SW 1271 (cell line): ENCODE data around the gene IRAK3.

Experiments
- DNase-seq, 2 experiments: peaks; one replicate each; lab custom pipeline; 2025; lab: John Stamatoyannopoulos, UW

Gene IRAK3, protein sequence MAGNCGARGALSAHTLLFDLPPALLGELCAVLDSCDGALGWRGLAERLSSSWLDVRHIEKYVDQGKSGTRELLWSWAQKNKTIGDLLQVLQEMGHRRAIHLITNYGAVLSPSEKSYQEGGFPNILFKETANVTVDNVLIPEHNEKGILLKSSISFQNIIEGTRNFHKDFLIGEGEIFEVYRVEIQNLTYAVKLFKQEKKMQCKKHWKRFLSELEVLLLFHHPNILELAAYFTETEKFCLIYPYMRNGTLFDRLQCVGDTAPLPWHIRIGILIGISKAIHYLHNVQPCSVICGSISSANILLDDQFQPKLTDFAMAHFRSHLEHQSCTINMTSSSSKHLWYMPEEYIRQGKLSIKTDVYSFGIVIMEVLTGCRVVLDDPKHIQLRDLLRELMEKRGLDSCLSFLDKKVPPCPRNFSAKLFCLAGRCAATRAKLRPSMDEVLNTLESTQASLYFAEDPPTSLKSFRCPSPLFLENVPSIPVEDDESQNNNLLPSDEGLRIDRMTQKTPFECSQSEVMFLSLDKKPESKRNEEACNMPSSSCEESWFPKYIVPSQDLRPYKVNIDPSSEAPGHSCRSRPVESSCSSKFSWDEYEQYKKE

DNA sequence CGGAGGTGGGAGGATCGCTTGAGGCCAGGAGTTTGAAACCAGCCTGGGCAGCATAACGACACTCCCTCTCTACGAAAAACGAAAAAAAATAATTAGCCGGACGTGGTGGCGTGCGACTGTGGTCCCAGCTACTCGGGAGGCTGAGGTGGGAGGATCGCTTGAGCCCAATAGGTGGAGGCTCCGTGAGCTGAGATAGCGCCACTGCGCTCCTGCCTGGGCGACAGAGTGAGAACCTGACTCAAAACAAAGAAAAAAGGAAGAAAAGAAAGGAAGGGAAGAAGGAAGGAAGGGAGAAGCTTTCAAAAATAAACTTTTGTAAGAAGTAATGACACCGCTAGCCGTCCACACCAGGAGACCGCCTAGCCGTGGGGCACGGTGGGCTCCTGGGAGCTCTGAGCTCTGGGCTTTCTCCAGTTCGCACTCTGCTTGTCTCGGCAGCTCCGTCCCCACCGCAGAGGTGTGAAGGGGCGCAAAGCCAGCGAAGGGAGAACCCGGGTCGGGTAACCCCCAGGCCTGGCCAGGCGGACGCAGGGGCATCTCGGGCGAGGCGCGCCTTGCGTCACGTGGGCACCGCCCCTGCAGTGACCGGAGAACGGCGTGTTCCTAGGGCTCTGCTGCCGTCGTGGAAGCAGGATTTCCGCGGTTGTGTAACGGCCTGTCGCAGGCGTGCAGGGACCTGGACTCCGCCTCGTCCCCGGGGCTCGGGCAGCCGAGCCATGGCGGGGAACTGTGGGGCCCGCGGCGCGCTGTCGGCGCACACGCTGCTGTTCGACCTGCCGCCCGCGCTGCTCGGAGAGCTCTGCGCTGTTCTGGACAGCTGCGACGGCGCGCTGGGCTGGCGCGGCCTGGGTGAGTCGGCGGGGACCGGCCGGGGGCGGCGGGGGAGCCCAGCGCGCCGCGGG lies at the start of gene IRAK3:
Gene IRAK3, plus strand, starts transcription at position 631 of the 902 bp plus-strand sequence. Its CDS starts 86 bp downstream, at position 717.
- no peak for DNase-seq

DNA sequence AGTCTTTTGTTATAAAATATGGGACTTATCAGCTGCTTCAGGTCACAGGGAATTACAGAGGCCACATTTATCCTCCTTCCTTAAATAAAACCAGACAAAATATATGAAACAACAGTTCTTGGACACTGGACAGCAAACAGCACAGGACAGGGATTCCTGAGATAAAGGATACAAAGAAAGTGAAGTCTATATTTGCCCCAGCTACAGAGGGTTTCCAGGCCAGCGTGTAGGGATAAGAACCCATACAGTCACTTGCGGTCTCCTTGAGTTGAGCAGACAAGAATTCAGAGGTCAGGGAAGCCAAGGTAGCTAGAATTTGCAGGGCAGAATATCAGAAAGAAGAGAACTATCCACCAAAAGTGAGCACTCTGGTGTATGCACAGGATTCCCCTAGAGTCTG lies 49.7 kb upstream of the IRAK3 start:
- no peak for DNase-seq

GRCh38 chr12:66140731-66141130 lies 48.3 kb upstream of the IRAK3 start:
- peak in 1 of 2 experiments; percentile 12 for DNase-seq

GRCh38 chr12:66141299-66141698 lies 47.7 kb upstream of the IRAK3 start:
- no peak for DNase-seq

DNA sequence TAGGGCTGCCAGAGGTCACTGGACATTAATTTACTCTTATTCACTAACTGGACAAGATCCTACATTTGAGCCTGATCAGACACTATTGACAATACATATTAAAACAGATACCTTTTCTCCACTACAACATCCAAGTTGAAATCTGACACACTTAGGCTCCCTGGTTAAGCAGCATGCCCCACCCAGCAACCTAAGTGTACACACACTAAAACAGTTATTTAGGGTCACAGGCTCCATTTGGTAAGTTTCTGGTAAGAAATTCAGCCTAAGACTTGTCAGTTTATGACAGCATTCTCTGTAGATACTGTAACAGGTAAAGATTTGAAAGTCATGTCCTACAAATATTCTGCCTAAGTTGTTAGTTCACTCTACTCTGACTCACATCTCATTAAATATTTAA lies 46.2 kb upstream of the IRAK3 start:
- DNase-seq, result no peak

GRCh38 chr12:66143868-66144267 lies 45.1 kb upstream of the IRAK3 start:
- DNase-seq, result no peak

GRCh38 chr12:66144791-66145754 lies 43.9 kb upstream of the IRAK3 start:
- DNase-seq, result peak; percentile 48 to 87

DNA sequence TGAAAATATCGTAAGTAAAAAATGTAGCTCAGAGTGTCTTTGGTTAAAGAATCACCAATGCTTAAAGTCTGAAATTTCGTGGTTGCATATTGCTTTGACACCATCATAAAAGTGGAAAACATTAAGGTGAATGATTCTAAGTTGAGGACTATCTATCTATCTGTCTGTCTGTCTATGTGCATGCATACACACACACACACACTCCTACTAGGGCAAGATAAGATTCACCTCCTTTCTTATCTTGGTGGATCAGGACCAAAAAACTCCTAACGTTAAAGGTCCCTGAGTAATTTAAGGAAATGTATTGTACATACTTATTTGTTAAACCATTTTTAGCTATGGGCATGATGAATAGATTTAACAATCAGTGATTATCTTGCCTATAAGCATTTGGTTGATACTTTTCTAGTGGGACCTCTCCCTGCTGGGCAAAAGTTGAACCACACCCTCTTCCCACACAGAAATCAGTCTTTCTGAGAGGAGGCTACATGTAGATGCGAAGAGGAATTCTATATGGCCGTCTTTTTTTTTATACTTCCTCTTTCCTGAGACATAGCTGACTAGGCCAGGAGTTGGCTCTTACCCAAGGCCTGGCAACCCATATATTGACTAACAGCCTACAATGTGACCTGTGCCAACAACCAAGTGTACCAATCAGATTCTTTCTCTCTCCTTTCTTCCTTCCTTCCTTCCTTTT lies 39.2 kb upstream of the IRAK3 start:
- DNase-seq, result no peak

DNA sequence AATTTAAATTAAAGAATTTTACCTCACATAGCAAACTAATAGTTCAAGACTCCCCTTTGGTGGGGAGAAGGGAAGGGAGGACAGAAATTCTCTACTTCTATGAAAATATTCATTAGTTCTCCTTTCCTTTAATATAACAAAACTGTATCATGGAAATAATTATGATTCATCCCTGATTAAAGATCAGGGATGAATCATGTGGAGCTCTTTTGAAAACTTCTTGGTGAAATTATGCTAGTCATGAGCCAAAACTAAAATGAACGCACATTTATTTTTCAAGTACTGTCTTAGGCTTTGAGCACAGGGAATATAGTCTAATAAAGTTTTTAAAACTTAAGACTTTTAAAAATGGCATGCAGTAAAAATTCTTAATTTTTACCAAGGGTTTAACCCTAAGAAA lies 36.3 kb upstream of the IRAK3 start:
- no peak for DNase-seq

- DNase-seq, result no peak
Measured at GRCh38 chr12:66154776-66155175, 34.2 kb upstream of the IRAK3 start.

DNA sequence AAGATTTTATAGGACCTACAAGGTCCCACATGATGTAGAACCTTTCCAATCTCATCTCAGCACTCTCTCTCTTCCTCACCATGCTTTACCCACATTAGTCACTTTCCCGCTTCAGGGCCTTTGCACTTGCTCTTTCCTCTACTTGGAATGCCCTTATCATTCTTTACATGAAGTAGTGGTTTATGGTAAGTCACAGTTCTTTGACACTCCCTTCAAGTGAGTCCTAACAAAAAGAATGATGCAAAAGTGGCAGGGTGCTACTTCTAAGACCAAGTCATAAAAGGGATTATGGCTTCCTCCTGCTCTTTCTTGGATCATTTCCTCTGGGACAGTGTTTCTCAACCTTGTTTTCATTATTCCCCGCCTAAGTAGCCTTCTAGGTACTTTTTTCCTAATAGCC lies 32.4 kb upstream of the IRAK3 start:
- DNase-seq, result no peak

DNA sequence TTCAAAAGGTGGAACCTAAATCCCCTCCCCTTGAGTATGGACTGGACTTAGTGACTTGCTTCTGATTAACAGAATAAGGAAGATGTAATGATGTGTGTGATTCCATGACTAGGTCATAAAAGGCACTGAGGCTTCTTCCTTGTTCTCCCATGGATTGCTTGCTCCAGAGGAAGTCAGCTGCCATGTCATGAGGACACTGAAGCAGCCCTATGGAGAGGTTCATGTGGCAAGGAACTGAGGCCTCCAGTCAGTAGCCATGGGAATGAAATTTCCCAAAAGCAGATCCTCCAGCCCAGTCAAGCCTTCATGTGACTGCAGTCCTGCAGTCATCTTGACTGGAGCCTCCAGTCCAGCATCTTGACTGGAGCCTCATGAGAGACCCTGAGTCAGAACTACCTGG lies 29.9 kb upstream of the IRAK3 start:
- no peak for DNase-seq

DNA sequence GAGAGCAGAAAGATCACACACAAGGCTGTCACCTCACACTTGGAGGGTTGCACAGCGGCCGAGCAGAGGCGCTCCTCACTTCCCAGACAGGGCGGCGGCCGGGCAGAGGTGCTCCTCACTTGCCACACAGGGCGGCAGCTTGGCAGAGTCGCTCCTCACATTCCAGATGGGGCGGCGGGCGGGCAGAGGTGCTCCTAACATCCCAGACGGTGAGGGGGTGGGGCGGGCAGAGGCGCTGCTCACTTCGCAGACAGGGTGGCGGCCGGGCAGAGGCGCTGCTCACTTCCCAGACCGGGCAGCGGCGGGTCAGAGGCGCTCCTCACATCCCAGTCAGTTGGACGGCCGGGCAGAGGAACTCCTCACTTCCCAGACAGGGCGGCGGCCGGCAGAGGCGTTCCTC lies 28.3 kb upstream of the IRAK3 start:
- no peak for DNase-seq

GRCh38 chr12:66162701-66163100 lies 26.3 kb upstream of the IRAK3 start:
- DNase-seq, result no peak

DNA sequence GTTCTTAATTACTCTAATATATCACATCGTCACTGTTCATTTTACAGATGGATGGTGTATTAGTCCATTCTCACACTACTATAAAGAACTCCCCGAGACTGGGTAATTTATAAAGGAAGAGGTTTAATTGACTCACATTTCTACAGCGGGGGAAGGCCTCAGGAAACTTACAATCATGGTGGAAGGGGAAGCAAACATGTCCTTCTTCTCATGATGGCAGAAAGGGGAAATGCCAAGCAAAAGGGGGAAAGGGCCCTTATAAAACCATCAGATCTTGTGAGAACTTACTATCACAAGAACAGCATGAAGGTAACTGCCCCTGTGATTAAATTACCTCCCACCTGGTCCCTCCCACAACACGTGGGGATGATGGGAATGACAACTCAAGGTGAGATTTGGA lies 25.7 kb upstream of the IRAK3 start:
- no peak for DNase-seq

DNA sequence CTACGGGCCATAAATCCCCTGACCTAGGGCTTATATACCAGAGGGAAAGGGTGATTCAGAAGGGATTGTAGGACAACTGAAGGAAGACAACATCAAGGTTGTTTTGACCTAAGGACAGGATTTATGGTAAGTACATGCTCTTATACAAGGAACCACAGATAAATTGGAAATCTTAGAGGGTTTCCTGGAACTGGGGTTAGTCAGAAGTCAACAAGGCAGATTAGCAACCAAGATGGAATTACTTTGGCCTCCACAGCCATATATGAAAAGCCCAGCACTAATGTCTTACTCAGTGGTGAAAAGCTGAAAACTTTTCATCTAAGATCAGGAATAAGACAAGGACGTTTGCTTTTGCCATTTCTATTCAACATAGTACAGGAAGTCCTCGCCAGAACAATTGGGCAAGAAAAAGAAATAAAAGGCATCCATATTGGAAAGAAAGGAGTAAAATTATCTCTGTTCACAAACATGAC lies 24.6 kb upstream of the IRAK3 start:
- DNase-seq, result no peak

DNA sequence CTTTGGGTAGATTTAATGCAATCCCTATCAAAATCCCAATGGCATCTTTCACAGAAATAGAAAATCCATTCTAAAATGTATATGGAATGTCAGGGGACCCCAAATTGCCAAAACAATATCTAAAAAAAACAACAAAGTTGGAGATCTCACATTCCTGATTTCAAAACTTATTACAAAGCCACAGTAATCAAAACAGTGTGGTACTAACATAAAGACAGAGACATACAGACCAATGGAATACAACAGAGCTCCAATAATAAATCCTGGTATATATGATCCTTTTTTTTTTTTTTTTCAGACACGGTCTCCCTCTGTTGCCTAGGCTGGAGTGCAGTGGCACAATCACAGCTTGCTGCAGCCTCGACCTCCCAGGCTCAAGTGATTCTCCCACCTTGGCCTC lies 23.9 kb upstream of the IRAK3 start:
- DNase-seq, result no peak

DNA sequence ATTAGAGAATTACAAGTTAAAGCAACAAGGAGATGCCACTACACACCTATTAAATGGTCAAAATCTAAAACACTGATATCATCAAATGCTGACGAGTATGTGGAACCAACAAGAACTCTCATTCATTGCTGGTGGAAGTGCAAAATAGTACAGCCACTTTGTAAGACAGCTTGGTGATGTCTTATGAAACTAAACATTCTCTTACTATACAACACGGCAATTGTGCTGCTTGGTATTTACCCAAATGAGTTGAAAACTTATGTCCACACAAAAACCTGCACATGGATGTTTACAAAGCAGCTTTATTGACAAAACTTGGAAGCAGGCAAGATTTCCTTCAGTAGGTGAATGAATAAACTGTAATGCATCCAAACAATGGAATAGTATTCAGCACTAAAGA lies 22.5 kb upstream of the IRAK3 start:
- no peak for DNase-seq

GRCh38 chr12:66168410-66168809 lies 20.6 kb upstream of the IRAK3 start:
- no peak for DNase-seq
